ENCODE results near the gene VPREB1.

DNA sequence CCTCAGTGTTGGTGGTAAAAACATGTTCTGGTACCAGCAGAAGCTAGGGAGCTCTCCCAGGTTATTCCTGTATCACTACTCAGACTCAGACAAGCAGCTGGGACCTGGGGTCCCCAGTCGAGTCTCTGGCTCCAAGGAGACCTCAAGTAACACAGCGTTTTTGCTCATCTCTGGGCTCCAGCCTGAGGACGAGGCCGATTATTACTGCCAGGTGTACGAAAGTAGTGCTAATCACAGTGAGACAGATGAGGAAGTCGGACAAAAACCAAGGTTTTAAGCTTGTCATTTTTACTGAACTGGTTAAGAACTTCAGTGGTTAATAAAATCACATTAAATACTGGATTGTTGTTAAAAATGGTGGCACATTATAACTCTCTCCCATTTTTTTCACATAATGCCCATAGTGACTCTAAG lies 42.6 kb upstream of the VPREB1 start:
- no peak for TF ChIP-seq POLR2AphosphoS5 (IDR thresholded peaks at IDR 0.05; ENCODE audit: borderline replicate concordance, low read depth, low read length)
- TF ChIP-seq EZH2 (IDR thresholded peaks at IDR 0.05), result no peak

Data from SK-N-MC (cell line).